HG02588 (cell line): ENCODE measurements around the gene RPL23.

ENCODE experiments used
- ATAC-seq: cut with Tn5 transposase; IDR thresholded peaks from one replicate; pipeline ENCODE4 v1.9.1; 2021; ENCODE audit warnings: mild to moderate bottlenecking, moderate library complexity; ENCODE audit not compliant: unreplicated experiment

RPL23 gene

GRCh38 chr17:38800237-38800760 lies 53.2 kb downstream of the RPL23 start:
- no peak for ATAC-seq

GRCh38 chr17:38799501-38800236 lies 53.9 kb downstream of the RPL23 start, which contains the start of gene PIP4K2B:
Gene PIP4K2B (minus strand): TSS chr17:38799556. CDS start chr17:38799424, 132 bp downstream.
- peak; percentile 78 for ATAC-seq

GRCh38 chr17:38798614-38799500 lies 54.7 kb downstream of the RPL23 start:
- peak; percentile 15 for ATAC-seq
